Measurements from ENCODE around the gene WASF2.
"Not testable (repeated sequence)": the region's sequence is repeated elsewhere in the genome, so short reads cannot be mapped to it uniquely, and the experiment has no call there.

Gene WASF2

GRCh38 chr1:27521861-27522431 is 32.0 kb upstream of the WASF2 start:
- no peak for DNase-seq (ENCODE audit: low read depth)

- no peak for DNase-seq (ENCODE audit: low read depth)
These were observed 31.4 kb upstream of the WASF2 start for GRCh38 chr1:27521336-27521831.

GRCh38 chr1:27520651-27521050 is 30.7 kb upstream of the WASF2 start:
- DNase-seq (ENCODE audit: low read depth), result no peak

DNA sequence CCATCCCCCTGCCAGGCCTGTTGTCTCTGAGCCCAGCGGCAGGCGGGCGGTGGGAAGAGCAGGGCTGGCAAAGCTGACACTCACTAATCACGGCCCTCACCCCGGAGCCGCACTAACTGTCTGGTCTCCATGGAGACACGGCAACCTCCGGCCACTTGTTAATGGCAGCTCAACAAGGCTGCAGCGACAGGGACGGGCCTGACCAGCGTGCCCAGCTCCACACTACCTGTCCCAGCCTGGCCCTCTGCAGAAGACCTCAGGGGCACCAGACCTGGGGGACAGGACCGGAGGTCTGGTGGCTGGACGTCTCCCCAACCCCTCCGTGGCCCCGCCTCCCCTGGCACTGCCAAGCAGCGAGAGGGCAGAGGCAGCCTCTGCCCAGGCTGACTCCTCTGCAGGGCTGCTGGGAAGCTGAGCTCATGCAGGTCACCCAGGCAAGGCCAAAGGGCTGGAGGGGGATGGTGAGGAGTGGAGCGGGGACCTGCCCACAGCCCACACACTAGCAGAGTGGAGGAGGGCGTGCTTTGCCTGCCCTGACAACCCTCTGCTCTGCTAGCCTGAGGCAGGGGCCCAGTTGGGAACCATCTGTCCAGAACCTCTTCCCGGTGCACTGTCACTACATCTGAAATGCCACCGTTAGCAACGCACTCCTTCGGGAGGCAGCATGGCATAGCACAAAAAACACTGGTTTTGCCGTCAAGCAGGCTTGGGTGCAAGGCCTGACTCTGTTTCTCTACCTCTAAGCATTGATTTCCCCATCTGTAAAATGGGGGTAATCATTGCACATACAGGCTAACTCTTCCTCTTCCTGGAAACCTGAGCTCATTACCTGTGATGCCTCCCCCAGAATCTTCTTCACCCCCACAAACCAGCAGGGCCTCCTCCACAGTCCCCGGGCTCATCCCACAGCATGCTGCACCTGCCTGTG is 29.6 kb upstream of the WASF2 start:
- no peak for DNase-seq (ENCODE audit: low read depth)

- no peak for DNase-seq (ENCODE audit: low read depth)
These were observed 28.8 kb upstream of the WASF2 start for GRCh38 chr1:27518808-27519207.

DNA sequence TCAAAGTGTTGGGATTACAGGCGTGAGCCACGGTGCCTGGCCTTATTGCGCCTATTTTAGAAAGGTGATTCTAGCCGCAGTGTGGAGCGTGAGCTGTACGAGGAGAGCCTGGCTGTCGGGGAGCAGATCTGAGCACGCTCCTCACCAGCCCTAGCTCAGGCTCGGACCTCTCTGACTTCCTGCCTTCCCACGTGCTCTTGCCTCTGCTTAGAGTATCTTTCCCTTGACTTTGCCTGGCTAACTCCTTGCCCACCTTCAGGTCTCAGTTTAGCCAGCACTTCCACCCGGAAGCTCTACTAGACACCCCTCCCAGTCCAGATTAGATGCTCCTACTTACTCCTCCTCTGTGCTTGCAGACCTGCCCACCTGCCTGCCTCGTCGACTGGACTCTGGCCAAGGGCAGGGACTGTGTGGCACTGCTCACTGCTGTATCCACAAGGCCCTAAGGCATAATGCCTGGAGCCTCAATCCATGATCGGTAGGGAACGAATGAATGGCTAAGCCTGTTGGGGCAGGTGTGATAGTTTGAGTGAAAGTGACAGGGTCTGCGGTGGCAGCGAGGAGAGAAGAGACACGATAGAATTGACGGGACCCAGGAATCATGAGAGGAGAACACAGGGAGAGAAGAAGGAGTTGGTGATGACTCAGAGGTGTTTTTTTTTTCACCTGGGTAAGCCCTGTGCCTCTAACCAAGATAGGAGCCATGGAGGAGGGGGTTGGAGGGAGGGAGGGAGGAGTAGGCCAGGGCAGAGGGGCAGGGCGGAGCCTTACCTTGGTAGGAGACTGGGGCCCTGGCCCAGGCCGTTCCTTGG is 28.1 kb upstream of the WASF2 start:
- DNase-seq (ENCODE audit: low read depth), result no peak

DNA sequence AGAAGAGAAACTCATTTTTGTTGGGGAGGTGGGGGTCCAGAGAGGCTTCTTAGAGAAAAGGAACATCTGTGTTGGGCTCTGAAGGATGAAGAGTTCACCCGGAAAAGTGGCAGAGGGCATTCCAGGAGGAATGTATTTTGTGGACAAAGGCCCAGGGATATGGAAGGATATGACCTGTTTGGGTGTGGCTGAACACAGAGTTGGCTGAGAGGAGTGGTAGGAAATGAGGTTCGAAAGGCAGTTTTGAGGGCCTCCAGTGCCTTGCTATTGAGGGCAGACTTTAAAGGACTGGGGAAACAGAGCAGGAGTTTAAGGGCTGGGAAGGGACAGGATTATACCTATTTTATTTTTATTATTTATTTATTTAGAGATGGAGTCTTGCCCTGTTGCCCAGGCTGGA is 27.3 kb upstream of the WASF2 start:
- no peak for DNase-seq (ENCODE audit: low read depth)

GRCh38 chr1:27515626-27516025 is 25.7 kb upstream of the WASF2 start:
- DNase-seq (ENCODE audit: low read depth), result no peak

DNA sequence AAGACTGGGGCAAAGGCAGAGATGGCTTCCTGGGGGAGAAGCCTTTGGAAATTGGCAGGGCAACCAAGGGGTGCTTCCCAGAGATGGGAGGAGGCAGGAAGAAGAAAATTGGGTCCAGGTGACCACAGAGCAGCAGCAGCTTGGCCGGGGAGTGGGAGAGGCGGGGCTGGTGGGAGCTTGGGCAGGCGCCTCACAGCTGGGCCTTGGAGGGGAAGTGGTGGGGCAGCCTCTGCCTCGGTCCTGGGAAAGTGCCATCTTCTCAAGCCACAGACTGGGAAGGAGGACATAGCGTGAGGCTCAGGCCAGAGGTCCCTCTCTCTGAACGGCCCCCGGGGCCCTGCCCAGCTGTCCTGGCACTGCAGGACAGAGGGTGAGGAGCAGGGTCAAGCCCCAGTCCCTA is 24.0 kb upstream of the WASF2 start:
- no peak for DNase-seq (ENCODE audit: low read depth)

GRCh38 chr1:27513528-27513927 is 23.6 kb upstream of the WASF2 start:
- no peak for DNase-seq (ENCODE audit: low read depth)

- no peak for DNase-seq (ENCODE audit: low read depth)
These were observed 19.4 kb upstream of the WASF2 start for GRCh38 chr1:27509127-27510080.

- no peak for DNase-seq (ENCODE audit: low read depth)
These were observed 18.1 kb upstream of the WASF2 start for GRCh38 chr1:27507960-27508665.

GRCh38 chr1:27506703-27507102 is 16.7 kb upstream of the WASF2 start:
- DNase-seq (ENCODE audit: low read depth), result no peak

GRCh38 chr1:27505420-27505680 is 15.4 kb upstream of the WASF2 start:
- DNase-seq (ENCODE audit: low read depth), result no peak

DNA sequence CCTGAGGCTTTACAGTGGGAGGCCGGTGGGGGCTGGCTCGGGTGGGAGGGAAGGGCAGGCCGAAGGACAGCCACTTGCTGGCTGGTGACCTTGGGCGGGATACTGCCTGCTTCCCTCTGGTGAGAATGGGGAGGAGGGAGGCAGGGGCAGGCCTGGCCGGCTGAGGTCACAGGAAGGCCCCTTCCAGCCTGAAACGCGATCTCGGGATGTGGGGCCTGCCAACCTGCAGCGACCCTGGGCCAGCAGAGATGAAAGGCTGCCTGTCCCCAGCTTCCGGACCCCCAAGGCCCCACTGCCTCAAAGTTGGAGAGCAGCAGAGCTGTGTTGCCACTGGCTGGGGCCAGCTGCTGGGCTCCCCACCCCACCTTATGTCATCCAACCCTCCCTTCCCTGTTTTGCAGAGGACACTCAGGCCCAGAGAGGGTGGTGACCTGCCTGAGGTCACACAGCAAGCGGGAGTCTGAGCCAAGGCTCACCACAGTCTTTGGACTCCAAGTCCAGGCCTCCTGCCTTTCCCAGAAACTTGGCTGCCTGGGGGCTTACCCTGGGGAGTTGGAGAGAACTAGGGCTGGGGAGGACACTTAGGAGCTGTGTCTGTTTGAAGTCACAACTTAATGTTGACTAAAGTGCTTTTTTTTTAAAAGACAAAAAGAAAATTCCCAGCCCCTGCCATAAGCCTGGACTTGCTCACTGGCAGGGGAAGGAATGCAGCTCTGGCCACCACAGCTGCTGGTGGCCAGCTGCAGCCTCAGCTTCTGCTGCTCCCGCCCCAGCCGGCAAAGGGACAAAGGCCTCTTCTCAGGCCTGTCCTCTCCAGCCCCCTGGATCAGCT is 14.8 kb upstream of the WASF2 start:
- DNase-seq (ENCODE audit: low read depth), result no peak

- DNase-seq (ENCODE audit: low read depth), result no peak
These were observed 14.0 kb upstream of the WASF2 start for GRCh38 chr1:27503844-27504587.

- DNase-seq (ENCODE audit: low read depth), result no peak
These were observed 13.1 kb upstream of the WASF2 start for GRCh38 chr1:27503033-27503432.

DNA sequence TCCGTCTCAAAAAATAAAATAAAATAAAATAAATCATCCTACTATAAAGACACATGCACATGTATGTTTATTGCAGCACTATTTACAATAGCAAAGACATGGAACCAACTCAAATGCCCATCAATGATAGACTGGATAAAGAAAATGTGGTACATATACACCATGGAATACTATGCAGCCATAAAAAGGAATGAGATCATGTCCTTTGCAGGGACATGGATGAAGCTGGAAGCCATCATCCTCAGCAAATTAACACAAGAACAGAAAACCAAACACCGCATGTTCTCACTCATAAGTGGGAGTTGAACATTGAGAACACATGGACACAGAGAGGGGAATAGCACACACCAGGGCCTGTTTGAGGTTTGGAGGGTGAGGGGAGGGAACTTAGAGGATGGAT is 11.2 kb upstream of the WASF2 start:
- DNase-seq (ENCODE audit: low read depth), result not testable (repeated sequence)

- no peak for DNase-seq (ENCODE audit: low read depth)
These were observed 9.2 kb upstream of the WASF2 start for GRCh38 chr1:27499142-27499541.
